Stimulated activated CD4-positive, alpha-beta T cell treated with anti-CD3 and anti-CD28 coated beads, Interleukin-4, amount 100 ng/mL, for 4 hours (primary cell): ENCODE data around the gene SNHG17.
"Not testable (repeated sequence)": the region's sequence is repeated elsewhere in the genome, so short reads cannot be mapped to it uniquely, and the experiment has no call there.

Source experiments
- DNase-seq, 2 experiments: peaks; one replicate each; pipeline ENCODE4 v3.0.0-alpha.2; 2020

The SNHG17 gene

GRCh38 chr20:38418509-38419204 lies 16.5 kb downstream of the SNHG17 start:
- no peak for DNase-seq

GRCh38 chr20:38414769-38415450 lies 20.2 kb downstream of the SNHG17 start:
- DNase-seq = no peak

- no peak for DNase-seq
Observed at GRCh38 chr20:38412877-38413577, 22.1 kb downstream of the SNHG17 start.

GRCh38 chr20:38407822-38408221 lies 27.3 kb downstream of the SNHG17 start:
- not testable (repeated sequence) for DNase-seq

GRCh38 chr20:38407321-38407720 lies 27.8 kb downstream of the SNHG17 start:
- no peak for DNase-seq

- DNase-seq = no peak
Observed at GRCh38 chr20:38406476-38406875, 28.7 kb downstream of the SNHG17 start.

- DNase-seq = no peak
Observed at GRCh38 chr20:38405132-38405531, 30.0 kb downstream of the SNHG17 start.

- DNase-seq = no peak
Observed at GRCh38 chr20:38404016-38404415, 31.1 kb downstream of the SNHG17 start.

- no peak for DNase-seq
Observed at GRCh38 chr20:38402816-38403215, 32.3 kb downstream of the SNHG17 start.

- no peak for DNase-seq
Observed at GRCh38 chr20:38402089-38402488, 33.0 kb downstream of the SNHG17 start.

- DNase-seq = not testable (repeated sequence)
Observed at GRCh38 chr20:38395751-38396395, 39.3 kb downstream of the SNHG17 start.

GRCh38 chr20:38395165-38395564 lies 40.0 kb downstream of the SNHG17 start:
- no peak for DNase-seq

- DNase-seq = no peak
Observed at GRCh38 chr20:38393259-38393658, 41.9 kb downstream of the SNHG17 start.

- DNase-seq = no peak
Observed at GRCh38 chr20:38392356-38392755, 42.8 kb downstream of the SNHG17 start.

GRCh38 chr20:38387953-38388352 lies 47.2 kb downstream of the SNHG17 start:
- DNase-seq = no peak

- DNase-seq = no peak
Observed at GRCh38 chr20:38386851-38387250, 48.3 kb downstream of the SNHG17 start.

- DNase-seq = no peak
Observed at GRCh38 chr20:38386004-38386403, 49.1 kb downstream of the SNHG17 start.

GRCh38 chr20:38383147-38383546 lies 52.0 kb downstream of the SNHG17 start:
- no peak for DNase-seq

- not testable (repeated sequence) for DNase-seq
Observed at GRCh38 chr20:38377838-38378237, 57.3 kb downstream of the SNHG17 start.

GRCh38 chr20:38377039-38377685 lies 58.0 kb downstream of the SNHG17 start:
- DNase-seq = no peak

- DNase-seq = no peak
Observed at GRCh38 chr20:38373898-38374297, 61.2 kb downstream of the SNHG17 start.

GRCh38 chr20:38373231-38373867 lies 61.8 kb downstream of the SNHG17 start:
- DNase-seq = no peak
